Measurements from ENCODE around the gene KCNJ3. TPM values are rescaled to one million over a fixed set of nuclear protein-coding genes. Genes with fewer than 3 reads are reported as not detected.

The KCNJ3 gene
- polyA plus RNA-seq (2011; rRNA removed): not detected in 2 replicates
- polyA plus RNA-seq (2012; cell fraction: cytosol; rRNA removed): not detected in 2 replicates
- polyA plus RNA-seq (2012; cell fraction: nucleus; rRNA removed): not detected in 2 replicates
- polyA plus RNA-seq (2017; fragmentation: RNase III; extraction: RNeasy Plus Mini Kit Qiagen cat#74134 plus additional on column Dnase treatment): not detected in 3 replicates
- polyA minus RNA-seq (2011; rRNA and poly(A)+ RNA removed): not detected in 2 replicates

- ChIA-PET CTCF (no interaction called here), POLR2A (no interaction called here)
- 16% methylated on average over 10 of the region's 16 CpGs for WGBS (ENCODE audit: missing lambda C conversion rate)
- FAIRE-seq: no peak
- Histone ChIP-seq H3K27ac (peak within 1 kb of the TSS in 1 of 2 experiments; percentile 62; a peak in 2 of 6 replicates), H3K9me3 (no peaks in the 10 kb centered on the region), H3K4me1 (no peaks in the 10 kb centered on the region), H3K4me2 (peak within 1 kb of the TSS; percentile 100), H3K4me3 (peak within 1 kb of the TSS; percentile 51)
- no peak for DNase-seq (ENCODE audit: low read depth in 1 of 2, low spot score in 1 of 2)
- no peak for TF ChIP-seq SREBF2 (IDR thresholded peaks at IDR 0.05)
- TF ChIP-seq GATA3 (IDR thresholded peaks at IDR 0.05; ENCODE audit: borderline replicate concordance): no peak
- no peak for TF ChIP-seq HMGXB4 (CRISPR knock-in tag; IDR thresholded peaks at IDR 0.05; ENCODE audit: borderline replicate concordance)
- TF ChIP-seq RFX5 (IDR thresholded peaks at IDR 0.05): no peak
- TF ChIP-seq ZC3H11A (IDR thresholded peaks at IDR 0.05): no peak
- no peak for TF ChIP-seq EHF (CRISPR knock-in tag; IDR thresholded peaks at IDR 0.05)
- no peak for TF ChIP-seq MYC (IDR thresholded peaks at IDR 0.05; ENCODE audit: borderline replicate concordance, low read length)
- TF ChIP-seq NPAS2 (CRISPR knock-in tag; IDR thresholded peaks at IDR 0.05; ENCODE audit: borderline replicate concordance): no peak
- TF ChIP-seq REST (IDR thresholded peaks at IDR 0.05): no peak
- no peak for TF ChIP-seq KDM5A (IDR thresholded peaks at IDR 0.05)
- TF ChIP-seq FOXS1 (CRISPR knock-in tag; IDR thresholded peaks at IDR 0.05): no peak
- TF ChIP-seq SMC3 (IDR thresholded peaks at IDR 0.05): no peak
- TF ChIP-seq ZFP36 (IDR thresholded peaks at IDR 0.05; ENCODE audit: borderline replicate concordance, partially characterized antibody): no peak
- no peak for TF ChIP-seq HOXA7 (CRISPR knock-in tag; IDR thresholded peaks at IDR 0.05)
- no peak for TF ChIP-seq CBX2 (IDR thresholded peaks at IDR 0.05; ENCODE audit: borderline replicate concordance, low read depth)
- no peak for TF ChIP-seq ATOH8 (CRISPR knock-in tag; IDR thresholded peaks at IDR 0.05; ENCODE audit: low read depth)
- peak in 1 of 2 experiments; percentile 39; a peak in 3 of 6 replicates for ATAC-seq
These were observed at the start of gene KCNJ3 for GRCh38 chr2:154698296-154698720. KCNJ3 (plus strand) TSS chr2:154698695; CDS start chr2:154698776, 81 bp downstream.

GRCh38 chr2:154655499-154655898 is 43.0 kb upstream of the KCNJ3 start:
- TF ChIP-seq PHF8 (IDR thresholded peaks at IDR 0.05; ENCODE audit: borderline replicate concordance, low read depth): no peak
- TF ChIP-seq MAFK (IDR thresholded peaks at IDR 0.05; ENCODE audit: partially characterized antibody): peak; percentile 59
- ATAC-seq (no peak), FAIRE-seq (no peak), DNase-seq (ENCODE audit: low read depth in 1 of 2, low spot score in 1 of 2) (no peak)
- Histone ChIP-seq H3K4me2 (no peak overlapping the region), H3K9me3 (no peaks in the 10 kb centered on the region), H3K4me3 (no peak overlapping the region), H3K4me1 (no peaks in the 10 kb centered on the region), H3K27ac (no peak overlapping the region)
- ChIA-PET POLR2A (no interaction called here), CTCF (interaction anchor here (0.7 kb wide), 1 partner anchor 570 kb away, joined by 4 read pairs; no protein-coding TSS in a partner anchor)
